ENCODE data around the gene CCSER1. TPM values are rescaled to one million over a fixed set of nuclear protein-coding genes. Genes with fewer than 3 reads are reported as not detected.
A peak's percentile ranks its signal among the peaks of the same experiment; 100 is the strongest.

Gene CCSER1
- total and polyA plus RNA-seq, 2 of the 8 experiments (the other 6 are each of a cell fraction or from before 2014, with no cell fraction given): 0.26 to 0.84 TPM

DNA sequence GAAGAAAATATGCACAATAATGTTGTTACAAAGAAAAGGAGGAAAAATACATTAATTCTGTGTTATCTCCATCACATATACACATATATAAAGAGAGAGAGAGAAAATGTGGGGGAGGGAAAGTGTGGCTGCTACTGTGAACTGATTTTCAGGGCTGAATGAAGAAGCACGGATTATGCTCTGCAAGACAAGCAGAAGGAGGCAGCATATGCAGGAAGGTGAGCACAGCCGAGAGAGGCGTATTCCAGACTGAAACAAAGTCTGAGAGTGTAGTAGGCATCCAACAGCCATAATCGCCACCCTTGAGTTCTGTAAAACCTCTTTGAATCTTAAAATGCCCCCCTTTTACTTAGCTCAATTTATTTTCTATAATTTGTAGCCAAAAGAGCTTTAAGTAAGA is 1094.8 kb downstream of the CCSER1 start:
- H3K36me3 ChIP-seq (ENCODE audit: control insufficient read depth in 2 of 4, insufficient read depth in 4 of 4, low read length in 3 of 4): no peaks in the 10 kb centered on the region
- H2AK5ac ChIP-seq (ENCODE audit: low read depth, low read length): no peak overlapping the region
- no peak overlapping the region for H3K4me2 ChIP-seq (ENCODE audit: insufficient read depth in 1 of 2, low read depth in 2 of 2, low read length in 2 of 2)
- WGBS, 2 experiments (ENCODE audit: extremely low coverage in 1 of 2, insufficient coverage in 1 of 2, insufficient read length in 1 of 2, insufficient replicate concordance in 2 of 2, low coverage in 1 of 2, low lambda C conversion rate in 2 of 2, missing lambda C conversion rate in 1 of 2): 68% methylated on average over 4 of the region's 4 CpGs; no CpG with 5 or more reads in 1 of the 2 experiments
- H3K79me1 ChIP-seq (ENCODE audit: low read depth, low read length): no peaks in the 10 kb centered on the region
- H3K14ac ChIP-seq (ENCODE audit: insufficient read length): no peak overlapping the region
- no peak overlapping the region for H3K23ac ChIP-seq (ENCODE audit: insufficient read length)
- TF ChIP-seq RAD21 (IDR thresholded peaks at IDR 0.05 in 1 of 2, conservative IDR thresholded peaks at IDR 0.05 in 1 of 2; ENCODE audit: low read depth in 2 of 2, low read length in 2 of 2): peak in 1 of 2 experiments; percentile 21; a peak in 1 of 4 replicates
- TF ChIP-seq YY1 (IDR thresholded peaks at IDR 0.05; ENCODE audit: low read depth, low read length): no peak
- TF ChIP-seq SP2 (IDR thresholded peaks at IDR 0.05; ENCODE audit: low read length): no peak
- TF ChIP-seq EGR1 (IDR thresholded peaks at IDR 0.05; ENCODE audit: borderline replicate concordance, low read depth, low read length): no peak
- H3K4me3 ChIP-seq (ENCODE audit: extremely low read depth in 1 of 4, insufficient read depth in 2 of 4, low read depth in 3 of 4, low read length in 4 of 4): no peak overlapping the region
- FAIRE-seq: no peak
- H2BK20ac ChIP-seq (ENCODE audit: low read length): no peak overlapping the region
- no peak overlapping the region for H3K27ac ChIP-seq (ENCODE audit: low read depth, low read length)
- no peaks in the 10 kb centered on the region for H3K23me2 ChIP-seq (ENCODE audit: low read depth, low read length)
- H3K79me2 ChIP-seq (ENCODE audit: control insufficient read depth in 1 of 2, insufficient read depth in 2 of 2, low read length in 2 of 2): no peaks in the 10 kb centered on the region
- no peaks in the 10 kb centered on the region for H4K20me1 ChIP-seq (replicated peaks in 1 of 2; ENCODE audit: control insufficient read depth in 1 of 2, insufficient read depth in 2 of 2, low read length in 2 of 2)
- H3K27me3 ChIP-seq (replicated peaks in 1 of 4; ENCODE audit: control insufficient read depth in 3 of 4, extremely low read depth in 1 of 4, insufficient read depth in 3 of 4, low read length in 3 of 4): no peaks in the 10 kb centered on the region
- H2BK5ac ChIP-seq (ENCODE audit: low read depth, low read length): no peak overlapping the region
- peaks cover 0 to 7% of the 10 kb centered on the region in 2 experiments; a peak in 1 of 4 replicates for H3K9me3 ChIP-seq (ENCODE audit: insufficient read depth in 2 of 2, low read depth in 1 of 2, low read length in 1 of 2)
- no peak overlapping the region for H3K4ac ChIP-seq (replicated peaks; ENCODE audit: insufficient read length, low read depth, low read length)
- no peak overlapping the region for H2BK15ac ChIP-seq (ENCODE audit: low read length)
- H3K18ac ChIP-seq (ENCODE audit: extremely low read depth, low read length): no peak overlapping the region
- H3K4me1 ChIP-seq (replicated peaks in 1 of 4; ENCODE audit: control insufficient read depth in 3 of 4, insufficient read depth in 4 of 4, low read length in 3 of 4): no peaks in the 10 kb centered on the region
- DNase-seq (ENCODE audit: low read depth in 1 of 2, low spot score in 2 of 2): no peak
- H2BK12ac ChIP-seq (ENCODE audit: low read depth, low read length): no peak overlapping the region
- H2AFZ ChIP-seq (ENCODE audit: low read length): peak overlapping the region; percentile 48; the same call in 1 of the 2 replicates
- H3K9ac ChIP-seq (replicated peaks in 1 of 4; ENCODE audit: extremely low read depth in 1 of 4, low read depth in 3 of 4, low read length in 3 of 4): no peak overlapping the region
- no peak overlapping the region for H4K91ac ChIP-seq (replicated peaks; ENCODE audit: insufficient read length, low read length)
- H2BK120ac ChIP-seq (replicated peaks; ENCODE audit: low read depth, low read length): no peak overlapping the region
- ChIA-PET CTCF (ENCODE audit: partially characterized antibody) (no interaction called here), POLR2A (ENCODE audit: partially characterized antibody) (no interaction called here)
- no peak overlapping the region for H4K8ac ChIP-seq (ENCODE audit: extremely low read depth, insufficient read depth, low read length)
- no peak overlapping the region for H3K56ac ChIP-seq (replicated peaks; ENCODE audit: insufficient read length, low read depth, low read length)
- H4K5ac ChIP-seq (ENCODE audit: insufficient read length, low read depth, low read length): no peak overlapping the region
